NCI-H146 (cell line): ENCODE measurements around the gene ESR1.
"Not testable (repeated sequence)": the region's sequence is repeated elsewhere in the genome, so short reads cannot be mapped to it uniquely, and the experiment has no call there.

Source experiments
- DNase-seq: peaks from one replicate; lab custom pipeline; 2025; lab: John Stamatoyannopoulos, UW

ESR1 gene

GRCh38 chr6:151899221-151899620, 91.7 kb downstream of the ESR1 start:
- not testable (repeated sequence) for DNase-seq

GRCh38 chr6:151899796-151900195, 92.3 kb downstream of the ESR1 start:
- DNase-seq: not testable (repeated sequence)

- DNase-seq: no peak
Measured at GRCh38 chr6:151900256-151900655, 92.8 kb downstream of the ESR1 start.

GRCh38 chr6:151901009-151901411, 93.5 kb downstream of the ESR1 start:
- no peak for DNase-seq

- DNase-seq: no peak
Measured at GRCh38 chr6:151904631-151905030, 97.1 kb downstream of the ESR1 start.

- DNase-seq: no peak
Measured at GRCh38 chr6:151905072-151905471, 97.6 kb downstream of the ESR1 start.

DNA sequence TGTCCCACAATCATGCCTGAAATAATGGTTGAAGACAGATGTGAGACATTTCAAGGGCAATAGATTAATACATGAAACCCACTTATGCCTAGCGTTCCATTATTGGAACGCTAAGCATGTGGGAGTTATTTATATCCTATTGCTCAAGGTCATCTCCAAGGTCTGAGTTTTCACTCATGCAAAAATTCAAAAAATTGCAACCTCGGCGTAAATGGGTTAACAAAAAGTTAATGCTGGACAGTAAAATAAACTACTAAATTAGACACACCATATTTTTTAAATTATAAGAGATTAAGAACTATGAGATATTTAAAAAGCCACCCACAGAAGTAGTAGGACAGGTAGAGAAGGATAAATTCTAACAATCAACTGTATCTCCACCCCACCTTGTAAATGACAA, 98.4 kb downstream of the ESR1 start:
- DNase-seq: no peak

GRCh38 chr6:151911401-151911800, 103.9 kb downstream of the ESR1 start:
- DNase-seq: no peak

GRCh38 chr6:151914484-151914883, 107.0 kb downstream of the ESR1 start:
- DNase-seq: no peak

GRCh38 chr6:151916075-151916474, 108.6 kb downstream of the ESR1 start:
- DNase-seq: no peak

- no peak for DNase-seq
Measured at GRCh38 chr6:151916680-151917164, 109.2 kb downstream of the ESR1 start.

- DNase-seq: no peak
Measured at GRCh38 chr6:151917531-151918329, 110.2 kb downstream of the ESR1 start.

GRCh38 chr6:151940307-151940706, 132.8 kb downstream of the ESR1 start:
- no peak for DNase-seq

DNA sequence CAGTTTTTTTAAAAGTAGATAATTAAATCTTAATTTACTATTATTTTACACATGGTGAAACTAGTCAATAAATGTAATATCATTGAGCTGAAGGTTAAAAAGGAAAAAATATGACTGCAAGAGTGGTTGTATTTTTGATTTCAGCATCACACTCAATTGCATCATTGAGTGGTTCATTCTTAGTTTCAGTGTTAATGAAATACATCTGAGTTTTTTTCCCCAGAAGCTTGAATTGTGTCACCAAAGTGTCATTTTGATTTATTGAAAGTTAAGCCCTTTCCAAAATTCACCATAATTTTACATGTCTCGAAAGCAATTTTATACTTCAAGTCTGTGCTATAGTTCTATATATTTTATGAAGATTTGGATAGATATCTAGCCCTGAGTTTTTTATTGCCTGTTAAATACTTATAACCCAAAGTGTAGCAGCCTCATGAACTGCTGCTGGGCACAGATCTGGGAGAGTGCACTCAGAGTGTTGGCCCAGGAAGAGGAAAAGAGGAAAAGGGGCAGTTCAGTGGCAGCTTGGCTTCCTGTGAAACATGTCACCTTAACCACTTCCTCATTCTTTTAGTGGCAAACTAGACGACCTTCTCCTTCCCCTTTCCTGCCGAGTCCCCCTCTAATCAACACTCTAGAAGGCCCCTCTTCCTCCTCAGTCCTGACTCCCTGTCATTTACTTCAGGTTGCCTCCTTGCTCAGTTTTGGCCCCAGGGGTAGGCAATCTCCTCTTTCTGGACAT, 140.7 kb downstream of the ESR1 start:
- no peak for DNase-seq

GRCh38 chr6:151958332-151958731, 150.8 kb downstream of the ESR1 start:
- no peak for DNase-seq

GRCh38 chr6:151959086-151959485, 151.6 kb downstream of the ESR1 start:
- DNase-seq: no peak

GRCh38 chr6:151961809-151962208, 154.3 kb downstream of the ESR1 start:
- DNase-seq: no peak

GRCh38 chr6:151962246-151962846, 154.9 kb downstream of the ESR1 start:
- DNase-seq: no peak

DNA sequence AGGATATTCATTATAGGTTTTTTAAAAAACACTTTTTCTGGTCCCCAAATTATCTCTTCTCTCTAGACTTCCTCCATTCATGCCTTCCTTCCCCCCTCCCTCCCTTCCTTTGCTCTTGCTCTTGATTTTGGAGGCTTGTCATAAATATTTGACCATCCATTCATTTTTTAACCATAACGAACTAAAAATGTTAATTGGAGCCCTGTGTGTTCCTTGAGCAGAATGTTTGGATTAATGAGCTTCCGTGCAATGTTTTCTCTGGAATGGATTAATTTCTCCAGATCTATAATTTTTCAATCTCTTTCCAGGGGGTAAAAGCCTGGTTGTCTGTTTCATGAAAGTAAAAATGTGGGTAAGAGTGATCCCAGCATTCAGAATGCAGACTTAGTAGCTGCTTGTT, 155.5 kb downstream of the ESR1 start:
- no peak for DNase-seq

- DNase-seq: not testable (repeated sequence)
Measured at GRCh38 chr6:151964412-151964811, 156.9 kb downstream of the ESR1 start.

DNA sequence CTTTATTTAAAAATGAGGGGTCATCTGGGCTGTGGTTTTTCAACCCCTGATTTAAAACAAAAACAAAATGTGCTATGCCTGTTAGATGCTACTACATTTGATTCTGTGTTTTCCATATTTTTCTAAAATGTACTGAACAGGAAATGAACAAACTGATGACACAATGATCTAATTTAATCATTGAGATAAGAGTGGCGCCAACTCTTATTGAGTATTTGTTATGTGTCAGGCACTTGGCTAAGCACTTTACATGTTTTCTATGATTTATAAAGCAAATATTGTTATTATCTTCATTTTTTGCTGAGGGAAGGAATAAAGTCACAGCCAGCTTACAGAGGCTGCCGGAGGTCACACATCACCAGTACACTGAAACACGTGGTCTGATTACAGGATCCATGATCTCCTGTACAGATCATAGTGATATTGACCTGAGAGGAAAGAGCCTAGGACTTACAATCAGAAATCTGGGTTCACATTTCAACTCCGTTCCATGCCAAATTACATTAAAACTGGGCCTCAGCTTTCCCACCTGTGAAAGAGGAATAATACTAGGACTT, 166.7 kb downstream of the ESR1 start:
- no peak for DNase-seq

DNA sequence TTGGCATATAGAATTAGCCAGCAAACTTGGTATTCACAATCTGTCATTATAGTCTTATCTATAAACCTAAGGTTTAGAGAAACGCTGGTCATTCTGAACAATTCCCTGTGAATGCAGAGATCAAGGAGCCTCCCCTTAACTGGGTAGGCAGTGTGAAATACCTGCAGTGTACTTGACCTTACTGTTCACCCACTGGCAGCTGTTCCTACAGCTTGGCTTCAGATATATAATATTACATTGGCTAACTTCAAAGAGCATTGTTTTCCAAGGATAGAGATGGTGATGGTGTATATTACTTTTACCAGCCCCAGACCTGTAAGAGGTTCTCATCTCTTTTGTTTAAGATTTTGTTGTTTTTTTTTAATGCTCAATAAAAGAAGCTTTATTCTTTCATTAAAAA, 168.3 kb downstream of the ESR1 start:
- DNase-seq: no peak

DNA sequence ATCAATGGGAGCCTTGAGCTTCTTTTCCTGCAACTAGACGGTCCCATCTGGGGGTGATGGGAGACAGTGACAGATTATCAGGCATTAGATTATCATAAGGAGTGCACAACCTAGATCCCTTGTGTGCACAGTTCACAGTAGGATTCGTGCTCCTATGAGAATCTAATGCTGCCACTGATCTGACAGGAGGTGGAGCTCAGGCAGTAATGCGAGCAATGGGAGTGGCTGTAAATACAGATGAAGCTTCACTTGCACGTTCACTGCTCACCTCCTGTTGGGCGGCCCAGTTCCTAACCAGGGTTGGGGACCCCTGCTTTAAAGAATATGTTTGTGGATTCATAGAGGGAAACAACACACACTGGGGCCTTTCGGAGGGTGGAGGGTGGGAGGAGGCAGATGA, 180.7 kb downstream of the ESR1 start:
- not testable (repeated sequence) for DNase-seq
